HAP-1 (cell line): ENCODE data around the gene TMCO4.

Experiments
- DNase-seq, 2 experiments: peaks; one replicate each; pipeline ENCODE4 v3.0.0-alpha.2; 2016 to 2020; ENCODE audit warnings: low spot score in 2 of 2
- H3K27me3 ChIP-seq: fragments of 250-450 bp; sonication (Bioruptor Pico); 2 replicates; pipeline ENCODE4 v1.5.1; 2020; ENCODE audit warnings: low read depth, mild to moderate bottlenecking, moderate library complexity
- H3K36me3 ChIP-seq: fragments of 250-450 bp; sonication (Bioruptor Pico); replicated peaks from 2 replicates; pipeline ENCODE4 v1.5.1; 2020; ENCODE audit warnings: mild to moderate bottlenecking
- H3K4me1 ChIP-seq: fragments of 250-450 bp; sonication (Bioruptor Pico); 2 replicates; pipeline ENCODE4 v1.5.1; 2020; ENCODE audit warnings: mild to moderate bottlenecking
- H3K4me3 ChIP-seq: fragments of 250-450 bp; sonication (Bioruptor Pico); 2 replicates; pipeline ENCODE4 v1.5.1; 2020; ENCODE audit warnings: mild to moderate bottlenecking, moderate library complexity
- H3K9me3 ChIP-seq: fragments of 250-450 bp; sonication (Bioruptor Pico); 2 replicates; pipeline ENCODE4 v1.5.1; 2020; ENCODE audit warnings: mild to moderate bottlenecking, moderate library complexity
- in situ Hi-C: fragments of 300-500 bp; cut with MboI; formaldehyde crosslinking; loops from 3 replicates; pipeline ENCODE4 v1.14.3; 2020; ENCODE audit warnings: low sequenced_read_pairs, inconsistent platforms, mixed read lengths

The TMCO4 gene

DNA sequence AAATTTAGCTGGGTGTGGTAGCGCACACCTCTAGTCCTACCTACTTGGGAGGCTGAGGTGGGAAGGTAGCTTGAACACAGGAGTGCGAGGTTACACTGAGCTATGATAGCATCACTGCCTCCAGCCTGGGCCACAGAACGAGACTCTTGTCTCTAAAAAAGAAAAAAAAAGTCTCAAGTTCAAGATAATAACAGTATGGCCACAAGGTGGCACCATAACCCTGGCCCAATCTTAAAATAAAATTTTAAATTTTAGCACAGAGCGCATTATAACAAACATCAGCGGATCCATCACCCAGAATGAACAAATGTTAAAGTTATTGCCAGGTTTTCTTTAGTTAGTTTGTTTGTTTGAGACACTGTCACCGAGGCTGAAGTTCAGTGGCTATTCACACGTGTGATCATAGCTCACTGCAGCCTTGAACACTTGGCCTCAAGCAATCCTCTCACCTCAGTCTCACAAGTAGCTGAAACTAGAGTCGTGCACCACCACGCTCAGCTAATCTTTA, 137.9 kb downstream of the TMCO4 start:
- in situ Hi-C loops = no loop called here
- H3K36me3 ChIP-seq = no peaks in the 10 kb centered on the region
- no peak overlapping the region for H3K4me3 ChIP-seq
- H3K4me1 ChIP-seq = no peaks in the 10 kb centered on the region; the same call in 1 of the 2 replicates
- no peaks in the 10 kb centered on the region for H3K9me3 ChIP-seq
- peak; percentile 55 for DNase-seq
- no peaks in the 10 kb centered on the region for H3K27me3 ChIP-seq

DNA sequence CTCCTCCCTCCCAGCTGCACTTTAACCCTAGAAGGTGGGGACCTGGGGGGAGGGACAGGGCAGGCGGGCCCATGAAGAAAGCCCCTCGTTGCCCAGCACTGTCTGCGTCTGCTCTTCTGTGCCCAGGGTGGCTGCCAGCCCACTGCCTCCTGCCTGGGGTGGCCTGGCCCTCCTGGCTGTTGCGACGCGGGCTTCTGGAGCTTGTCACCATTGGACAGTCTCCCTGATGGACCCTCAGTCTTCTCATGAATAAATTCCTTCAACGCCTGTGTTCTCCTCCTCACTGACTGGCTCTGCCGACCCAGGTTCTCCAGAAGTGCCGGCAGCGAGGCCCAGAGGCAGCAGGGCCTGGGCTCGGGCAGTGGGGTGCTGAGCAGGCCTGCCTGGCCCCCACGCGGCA, 141.5 kb downstream of the TMCO4 start:
- Histone ChIP-seq H3K36me3 (no peaks in the 10 kb centered on the region), H3K4me3 (no peak overlapping the region), H3K4me1 (no peaks in the 10 kb centered on the region), H3K9me3 (no peaks in the 10 kb centered on the region), H3K27me3 (no peaks in the 10 kb centered on the region)
- in situ Hi-C loops = loop anchor here (10.0 kb wide), 1 partner anchor 173 kb away; the partner anchor contains the start of gene CAPZB
- DNase-seq = no peak

GRCh38 chr1:19657511-19657910, 142.2 kb downstream of the TMCO4 start:
- Histone ChIP-seq H3K9me3 (no peaks in the 10 kb centered on the region), H3K27me3 (no peaks in the 10 kb centered on the region), H3K4me1 (no peaks in the 10 kb centered on the region), H3K36me3 (no peaks in the 10 kb centered on the region), H3K4me3 (no peak overlapping the region)
- no peak for DNase-seq
- in situ Hi-C loops = loop anchor here (10.0 kb wide), 1 partner anchor 173 kb away; the partner anchor contains the start of gene CAPZB

DNA sequence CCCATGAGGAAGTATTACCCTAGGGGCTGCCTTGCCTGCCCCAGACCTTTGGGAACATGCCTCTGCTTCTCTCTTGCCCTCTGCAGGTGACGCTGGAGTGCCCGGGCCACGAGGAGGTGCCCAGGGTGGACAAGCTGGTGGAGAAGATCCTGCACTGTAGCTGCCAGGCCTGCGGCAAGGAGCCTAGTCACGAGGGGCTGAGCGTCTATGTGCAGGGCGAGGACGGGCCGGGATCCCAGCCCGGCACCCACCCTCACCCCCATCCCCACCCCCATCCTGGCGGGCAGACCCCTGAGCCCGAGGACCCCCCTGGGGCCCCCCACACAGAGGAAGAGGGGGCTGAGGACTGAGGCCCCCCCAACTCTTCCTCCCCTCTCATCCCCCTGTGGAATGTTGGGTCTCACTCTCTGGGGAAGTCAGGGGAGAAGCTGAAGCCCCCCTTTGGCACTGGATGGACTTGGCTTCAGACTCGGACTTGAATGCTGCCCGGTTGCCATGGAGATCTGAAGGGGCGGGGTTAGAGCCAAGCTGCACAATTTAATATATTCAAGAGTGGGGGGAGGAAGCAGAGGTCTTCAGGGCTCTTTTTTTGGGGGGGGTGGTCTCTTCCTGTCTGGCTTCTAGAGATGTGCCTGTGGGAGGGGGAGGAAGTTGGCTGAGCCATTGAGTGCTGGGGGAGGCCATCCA, 142.8 kb downstream of the TMCO4 start:
- Histone ChIP-seq H3K4me3 (no peak overlapping the region), H3K36me3 (no peaks in the 10 kb centered on the region), H3K27me3 (no peaks in the 10 kb centered on the region), H3K9me3 (no peaks in the 10 kb centered on the region), H3K4me1 (no peaks in the 10 kb centered on the region)
- DNase-seq = peak in 1 of 2 experiments; percentile 58
- in situ Hi-C loops = loop anchor here (10.0 kb wide), 1 partner anchor 172 kb away; the partner anchor contains the start of gene CAPZB

DNA sequence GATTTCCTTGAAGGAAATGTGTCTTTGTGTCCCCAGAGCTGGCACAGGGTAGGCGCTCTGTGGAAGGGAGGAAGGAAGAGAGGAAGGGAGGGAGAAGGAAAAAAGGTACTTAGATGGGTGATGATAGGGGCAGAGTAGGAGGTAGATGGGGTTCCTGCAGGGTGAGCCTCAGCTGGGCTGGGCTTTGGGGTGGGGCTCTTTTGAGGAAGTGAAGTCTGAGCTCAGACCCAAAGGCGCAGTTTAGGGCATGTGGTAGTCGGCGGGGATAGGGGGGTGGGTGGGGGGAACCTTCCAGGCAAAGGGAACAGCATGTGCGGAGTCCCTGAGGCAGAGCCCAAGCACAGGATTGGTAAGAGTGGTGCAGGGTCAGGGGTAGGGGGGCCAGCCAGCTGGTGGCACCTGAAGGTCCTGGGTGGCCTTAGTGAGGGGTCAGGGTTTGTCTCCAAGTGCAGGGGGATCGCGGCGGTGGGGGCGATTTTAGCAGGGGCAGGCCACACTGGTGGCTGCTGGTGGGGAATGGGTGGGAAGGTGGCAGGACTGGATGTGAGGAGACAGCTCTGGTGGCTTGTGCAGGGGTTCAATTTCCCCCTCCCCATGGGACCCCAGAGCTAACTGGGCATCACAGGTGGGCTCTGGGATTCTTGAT, 143.5 kb downstream of the TMCO4 start:
- no peak for DNase-seq
- in situ Hi-C loops = loop anchor here (10.0 kb wide), 1 partner anchor 171 kb away; the partner anchor contains the start of gene CAPZB
- no peaks in the 10 kb centered on the region for H3K36me3 ChIP-seq
- no peaks in the 10 kb centered on the region for H3K27me3 ChIP-seq
- no peaks in the 10 kb centered on the region for H3K4me1 ChIP-seq
- no peak overlapping the region for H3K4me3 ChIP-seq
- no peaks in the 10 kb centered on the region for H3K9me3 ChIP-seq

DNA sequence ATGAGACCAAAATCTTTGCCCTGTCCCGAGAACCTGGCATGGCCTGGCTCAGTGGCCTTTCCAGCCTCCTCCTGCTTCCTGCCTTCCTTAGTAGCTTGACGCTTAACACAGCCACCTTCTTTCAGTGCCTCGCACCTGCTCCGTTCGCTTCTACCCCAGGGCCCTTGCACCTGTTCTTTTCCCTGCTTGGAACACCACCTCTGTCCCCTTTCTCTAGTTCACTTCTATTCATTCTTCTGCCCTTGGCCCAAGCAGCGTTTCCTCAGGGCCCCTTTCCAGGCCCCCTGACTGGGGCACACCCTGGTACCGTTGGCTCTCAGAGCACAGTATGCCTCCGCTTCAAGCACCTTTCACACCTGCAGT, 144.0 kb downstream of the TMCO4 start:
- no peaks in the 10 kb centered on the region for H3K36me3 ChIP-seq
- H3K27me3 ChIP-seq = no peaks in the 10 kb centered on the region
- H3K9me3 ChIP-seq = no peaks in the 10 kb centered on the region
- H3K4me3 ChIP-seq = no peak overlapping the region
- DNase-seq = no peak
- H3K4me1 ChIP-seq = peaks cover 2% of the 10 kb centered on the region
- in situ Hi-C loops = loop anchor here (10.0 kb wide), 1 partner anchor 171 kb away; the partner anchor contains the start of gene CAPZB

DNA sequence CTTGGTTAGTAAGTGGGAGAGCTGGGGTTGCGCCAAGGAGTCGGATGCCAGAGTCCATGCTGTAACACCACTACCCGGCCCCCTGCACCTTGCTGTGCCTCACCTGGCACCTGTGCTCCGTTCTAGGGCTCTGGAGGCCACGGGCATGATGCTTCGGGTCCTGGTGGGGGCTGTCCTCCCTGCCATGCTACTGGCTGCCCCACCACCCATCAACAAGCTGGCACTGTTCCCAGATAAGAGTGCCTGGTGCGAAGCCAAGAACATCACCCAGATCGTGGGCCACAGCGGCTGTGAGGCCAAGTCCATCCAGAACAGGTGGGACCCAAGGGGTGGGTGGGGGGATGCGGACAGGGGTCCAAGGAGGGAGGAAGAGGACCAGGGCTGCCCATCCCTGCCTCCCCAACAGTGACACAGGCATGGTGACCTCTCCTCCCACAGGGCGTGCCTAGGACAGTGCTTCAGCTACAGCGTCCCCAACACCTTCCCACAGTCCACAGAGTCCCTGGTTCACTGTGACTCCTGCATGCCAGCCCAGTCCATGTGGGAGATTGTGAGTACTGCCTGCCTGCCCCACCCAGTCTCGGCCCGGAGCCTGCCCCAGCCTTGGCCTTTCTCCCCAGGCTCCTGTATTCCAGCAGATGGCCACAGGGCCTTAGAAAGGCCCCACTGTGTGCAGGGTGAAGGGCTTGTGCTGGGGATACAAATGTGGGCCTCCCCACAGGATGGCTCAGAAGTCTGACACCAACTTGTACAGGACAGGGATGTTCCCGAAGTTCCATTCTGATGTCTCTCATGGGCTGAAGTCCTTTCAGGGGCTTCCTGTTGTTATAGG, 144.6 kb downstream of the TMCO4 start:
- Histone ChIP-seq H3K4me3 (no peak overlapping the region), H3K36me3 (no peaks in the 10 kb centered on the region), H3K27me3 (no peaks in the 10 kb centered on the region), H3K4me1 (peaks cover 2% of the 10 kb centered on the region), H3K9me3 (no peaks in the 10 kb centered on the region)
- DNase-seq = no peak
- in situ Hi-C loops = loop anchor here (5.0 to 10.0 kb wide), 3 partner anchors 170 to 313 kb away; partner anchors contain the start of gene CAPZB

GRCh38 chr1:19654386-19654785, 145.3 kb downstream of the TMCO4 start:
- in situ Hi-C loops = loop anchor here (5.0 to 10.0 kb wide), 3 partner anchors 170 to 312 kb away; partner anchors contain the start of gene CAPZB
- H3K4me3 ChIP-seq = no peak overlapping the region
- H3K36me3 ChIP-seq = no peaks in the 10 kb centered on the region

GRCh38 chr1:19651141-19651737, 148.5 kb downstream of the TMCO4 start:
- peaks cover 2% of the 10 kb centered on the region for H3K4me1 ChIP-seq
- in situ Hi-C loops = loop anchor here (5.0 to 10.0 kb wide), 3 partner anchors 166 to 309 kb away; partner anchors contain the start of gene CAPZB
- no peak overlapping the region for H3K4me3 ChIP-seq
- H3K36me3 ChIP-seq = no peaks in the 10 kb centered on the region
- H3K27me3 ChIP-seq = no peaks in the 10 kb centered on the region
- peak in 1 of 2 experiments; percentile 68 for DNase-seq
- H3K9me3 ChIP-seq = no peaks in the 10 kb centered on the region

More at GRCh38 chr1:19654386-19654785, 145.3 kb downstream of the TMCO4 start:
- Histone ChIP-seq H3K27me3 (no peaks in the 10 kb centered on the region), H3K4me1 (peaks cover 2% of the 10 kb centered on the region), H3K9me3 (no peaks in the 10 kb centered on the region)
- DNase-seq = no peak

DNA sequence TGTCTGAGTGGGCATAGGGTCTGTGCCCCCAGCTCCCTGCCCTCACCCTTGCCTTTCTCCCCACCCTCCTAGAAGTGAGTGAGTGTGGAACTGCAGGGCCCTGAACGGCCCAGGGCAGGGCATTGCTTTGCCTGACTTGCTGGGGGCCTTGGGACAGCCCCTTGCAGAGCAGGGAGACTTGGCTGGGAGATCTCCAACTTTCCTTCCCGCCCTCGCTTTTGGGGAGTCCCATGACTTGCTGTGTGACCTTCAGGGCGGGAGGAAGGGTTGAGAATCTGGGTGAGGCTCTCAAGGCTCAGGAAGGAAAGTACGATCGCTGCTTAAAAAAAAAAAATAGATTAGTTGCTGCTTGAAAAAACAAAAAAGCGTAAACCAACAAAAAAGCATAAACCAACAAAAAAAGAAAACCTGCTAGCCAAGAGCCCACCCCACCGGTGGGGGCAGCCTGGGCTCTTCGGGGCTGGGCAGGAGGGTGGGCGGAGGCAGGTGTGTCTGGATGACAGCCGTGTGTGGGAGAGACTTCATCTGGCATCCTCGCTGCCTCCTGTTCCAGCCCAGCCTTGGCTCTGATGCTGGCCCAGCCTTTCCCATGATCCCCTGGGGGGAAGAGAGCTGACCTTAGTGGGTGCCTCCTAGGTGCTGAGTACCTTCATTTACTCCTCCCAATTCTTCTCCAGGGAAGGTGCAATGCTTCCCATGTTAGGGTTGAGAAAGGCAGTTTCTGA, 149.1 kb downstream of the TMCO4 start:
- Histone ChIP-seq H3K27me3 (no peaks in the 10 kb centered on the region), H3K4me3 (no peak overlapping the region), H3K36me3 (no peaks in the 10 kb centered on the region), H3K4me1 (peaks cover 6% of the 10 kb centered on the region), H3K9me3 (no peaks in the 10 kb centered on the region)
- no peak for DNase-seq
- in situ Hi-C loops = loop anchor here (5.0 to 10.0 kb wide), 3 partner anchors 166 to 308 kb away; partner anchors contain the start of gene CAPZB

GRCh38 chr1:19648689-19649088, 151.0 kb downstream of the TMCO4 start:
- no peaks in the 10 kb centered on the region for H3K9me3 ChIP-seq
- in situ Hi-C loops = no loop called here
- no peaks in the 10 kb centered on the region for H3K27me3 ChIP-seq
- peak in 1 of 2 experiments; percentile 40 for DNase-seq
- peaks cover 10% of the 10 kb centered on the region for H3K4me1 ChIP-seq
- no peaks in the 10 kb centered on the region for H3K36me3 ChIP-seq
- no peak overlapping the region for H3K4me3 ChIP-seq

DNA sequence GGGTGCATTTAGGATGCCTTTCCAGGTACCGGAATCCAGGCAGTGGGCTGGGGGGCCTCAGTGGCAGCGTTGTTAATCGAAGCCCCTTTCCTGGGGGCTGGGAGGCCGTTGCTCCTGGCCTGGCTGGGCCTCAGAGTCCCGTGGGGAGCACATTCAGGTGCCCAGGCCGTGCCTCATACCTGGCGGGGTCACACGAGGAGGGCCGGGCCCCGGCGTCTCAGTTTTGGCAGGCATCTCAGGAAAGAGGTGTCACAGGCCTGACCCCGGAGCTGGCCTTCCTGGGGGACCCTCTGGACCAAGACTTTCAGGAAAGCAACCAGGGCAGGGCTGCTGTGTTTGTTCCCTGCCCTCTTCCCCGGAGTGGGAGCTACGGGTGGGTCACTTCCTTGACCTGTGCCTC, 151.5 kb downstream of the TMCO4 start:
- in situ Hi-C loops = no loop called here
- no peak overlapping the region for H3K4me3 ChIP-seq

More for the DNA sequence above, 151.5 kb downstream of the TMCO4 start:
- Histone ChIP-seq H3K4me1 (peaks cover 14% of the 10 kb centered on the region), H3K9me3 (no peaks in the 10 kb centered on the region), H3K36me3 (no peaks in the 10 kb centered on the region), H3K27me3 (no peaks in the 10 kb centered on the region)
- DNase-seq = no peak
